ENCODE data around the gene ASH1L. TPM values are rescaled to one million over a fixed set of nuclear protein-coding genes. Genes with fewer than 3 reads are reported as not detected.

ASH1L gene
- total and polyA plus RNA-seq, 2 experiments from 2014 or later: 23.6 to 24.7 TPM

DNA sequence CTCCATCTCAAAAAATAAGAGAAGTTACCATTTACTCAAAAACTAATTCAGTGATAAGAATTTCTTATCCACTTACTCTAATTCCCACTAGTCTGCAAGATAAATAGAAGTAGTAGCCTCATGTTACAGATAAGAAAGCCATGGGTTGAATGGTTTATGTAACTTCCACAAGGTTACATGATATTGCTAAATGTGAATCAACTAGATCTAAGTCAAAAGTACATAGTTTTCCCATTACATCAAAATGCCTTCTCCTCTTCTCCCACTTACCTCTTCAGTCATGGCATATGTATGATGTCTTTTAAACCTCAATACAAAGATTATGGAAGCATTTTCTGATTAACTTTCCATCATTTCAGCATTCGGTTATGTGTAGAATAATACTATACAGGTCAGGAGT, 108.5 kb downstream of the ASH1L start:
- 0 out of 2 replicates have a peak, but pooled peaks cover 2% of the 10 kb centered on the region for H3K36me3 ChIP-seq (ENCODE audit: insufficient read depth)
- Mint-ChIP-seq H3K4me3 (no peak overlapping the region), H3K27ac (no peak overlapping the region), H3K27me3 (ENCODE audit: insufficient read depth, low read depth, poor library complexity) (peaks cover 4% of the 10 kb centered on the region), H3K9me3 (no peaks in the 10 kb centered on the region), H3K36me3 (ENCODE audit: low read depth) (peaks cover 13% of the 10 kb centered on the region), H3K4me1 (no peaks in the 10 kb centered on the region)
- H2AFZ ChIP-seq: no peak overlapping the region
- no peak overlapping the region for H3K4me2 ChIP-seq
- no peaks in the 10 kb centered on the region for H4K20me1 ChIP-seq (replicated peaks; ENCODE audit: insufficient read depth)
- DNase-seq (ENCODE audit: low spot score): no peak
- TF ChIP-seq, protein P1, sequence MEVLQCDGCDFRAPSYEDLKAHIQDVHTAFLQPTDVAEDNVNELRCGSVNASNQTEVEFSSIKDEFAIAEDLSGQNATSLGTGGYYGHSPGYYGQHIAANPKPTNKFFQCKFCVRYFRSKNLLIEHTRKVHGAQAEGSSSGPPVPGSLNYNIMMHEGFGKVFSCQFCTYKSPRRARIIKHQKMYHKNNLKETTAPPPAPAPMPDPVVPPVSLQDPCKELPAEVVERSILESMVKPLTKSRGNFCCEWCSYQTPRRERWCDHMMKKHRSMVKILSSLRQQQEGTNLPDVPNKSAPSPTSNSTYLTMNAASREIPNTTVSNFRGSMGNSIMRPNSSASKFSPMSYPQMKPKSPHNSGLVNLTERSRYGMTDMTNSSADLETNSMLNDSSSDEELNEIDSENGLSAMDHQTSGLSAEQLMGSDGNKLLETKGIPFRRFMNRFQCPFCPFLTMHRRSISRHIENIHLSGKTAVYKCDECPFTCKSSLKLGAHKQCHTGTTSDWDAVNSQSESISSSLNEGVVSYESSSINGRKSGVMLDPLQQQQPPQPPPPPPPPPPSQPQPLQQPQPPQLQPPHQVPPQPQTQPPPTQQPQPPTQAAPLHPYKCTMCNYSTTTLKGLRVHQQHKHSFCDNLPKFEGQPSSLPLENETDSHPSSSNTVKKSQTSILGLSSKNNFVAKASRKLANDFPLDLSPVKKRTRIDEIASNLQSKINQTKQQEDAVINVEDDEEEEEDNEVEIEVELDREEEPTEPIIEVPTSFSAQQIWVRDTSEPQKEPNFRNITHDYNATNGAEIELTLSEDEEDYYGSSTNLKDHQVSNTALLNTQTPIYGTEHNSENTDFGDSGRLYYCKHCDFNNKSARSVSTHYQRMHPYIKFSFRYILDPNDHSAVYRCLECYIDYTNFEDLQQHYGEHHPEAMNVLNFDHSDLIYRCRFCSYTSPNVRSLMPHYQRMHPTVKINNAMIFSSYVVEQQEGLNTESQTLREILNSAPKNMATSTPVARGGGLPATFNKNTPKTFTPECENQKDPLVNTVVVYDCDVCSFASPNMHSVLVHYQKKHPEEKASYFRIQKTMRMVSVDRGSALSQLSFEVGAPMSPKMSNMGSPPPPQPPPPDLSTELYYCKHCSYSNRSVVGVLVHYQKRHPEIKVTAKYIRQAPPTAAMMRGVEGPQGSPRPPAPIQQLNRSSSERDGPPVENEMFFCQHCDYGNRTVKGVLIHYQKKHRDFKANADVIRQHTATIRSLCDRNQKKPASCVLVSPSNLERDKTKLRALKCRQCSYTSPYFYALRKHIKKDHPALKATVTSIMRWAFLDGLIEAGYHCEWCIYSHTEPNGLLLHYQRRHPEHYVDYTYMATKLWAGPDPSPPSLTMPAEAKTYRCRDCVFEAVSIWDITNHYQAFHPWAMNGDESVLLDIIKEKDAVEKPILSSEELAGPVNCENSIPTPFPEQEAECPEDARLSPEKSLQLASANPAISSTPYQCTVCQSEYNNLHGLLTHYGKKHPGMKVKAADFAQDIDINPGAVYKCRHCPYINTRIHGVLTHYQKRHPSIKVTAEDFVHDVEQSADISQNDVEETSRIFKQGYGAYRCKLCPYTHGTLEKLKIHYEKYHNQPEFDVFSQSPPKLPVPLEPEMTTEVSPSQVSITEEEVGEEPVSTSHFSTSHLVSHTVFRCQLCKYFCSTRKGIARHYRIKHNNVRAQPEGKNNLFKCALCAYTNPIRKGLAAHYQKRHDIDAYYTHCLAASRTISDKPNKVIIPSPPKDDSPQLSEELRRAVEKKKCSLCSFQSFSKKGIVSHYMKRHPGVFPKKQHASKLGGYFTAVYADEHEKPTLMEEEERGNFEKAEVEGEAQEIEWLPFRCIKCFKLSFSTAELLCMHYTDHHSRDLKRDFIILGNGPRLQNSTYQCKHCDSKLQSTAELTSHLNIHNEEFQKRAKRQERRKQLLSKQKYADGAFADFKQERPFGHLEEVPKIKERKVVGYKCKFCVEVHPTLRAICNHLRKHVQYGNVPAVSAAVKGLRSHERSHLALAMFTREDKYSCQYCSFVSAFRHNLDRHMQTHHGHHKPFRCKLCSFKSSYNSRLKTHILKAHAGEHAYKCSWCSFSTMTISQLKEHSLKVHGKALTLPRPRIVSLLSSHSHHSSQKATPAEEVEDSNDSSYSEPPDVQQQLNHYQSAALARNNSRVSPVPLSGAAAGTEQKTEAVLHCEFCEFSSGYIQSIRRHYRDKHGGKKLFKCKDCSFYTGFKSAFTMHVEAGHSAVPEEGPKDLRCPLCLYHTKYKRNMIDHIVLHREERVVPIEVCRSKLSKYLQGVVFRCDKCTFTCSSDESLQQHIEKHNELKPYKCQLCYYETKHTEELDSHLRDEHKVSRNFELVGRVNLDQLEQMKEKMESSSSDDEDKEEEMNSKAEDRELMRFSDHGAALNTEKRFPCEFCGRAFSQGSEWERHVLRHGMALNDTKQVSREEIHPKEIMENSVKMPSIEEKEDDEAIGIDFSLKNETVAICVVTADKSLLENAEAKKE (CRISPR knock-in tag; IDR thresholded peaks at IDR 0.05): no peak
- TF ChIP-seq EZH2 (IDR thresholded peaks at IDR 0.05; ENCODE audit: low read depth, unreplicated experiment) (no peak), ZNF331 (CRISPR knock-in tag; IDR thresholded peaks at IDR 0.05; ENCODE audit: low read depth) (no peak), EZH2phosphoT487 (IDR thresholded peaks at IDR 0.05; ENCODE audit: unreplicated experiment) (no peak), NANOG (IDR thresholded peaks at IDR 0.05; ENCODE audit: borderline replicate concordance) (no peak), STAT1 (IDR thresholded peaks at IDR 0.05; ENCODE audit: unreplicated experiment) (no peak), CREB1 (CRISPR knock-in tag; IDR thresholded peaks at IDR 0.05; ENCODE audit: low read depth) (no peak), POLR2AphosphoS5 (IDR thresholded peaks at IDR 0.05; ENCODE audit: low read depth) (no peak), JUNB (IDR thresholded peaks at IDR 0.05; ENCODE audit: unreplicated experiment) (no peak), ZNF114 (CRISPR knock-in tag; IDR thresholded peaks at IDR 0.05) (no peak)
- TF ChIP-seq, protein P2, sequence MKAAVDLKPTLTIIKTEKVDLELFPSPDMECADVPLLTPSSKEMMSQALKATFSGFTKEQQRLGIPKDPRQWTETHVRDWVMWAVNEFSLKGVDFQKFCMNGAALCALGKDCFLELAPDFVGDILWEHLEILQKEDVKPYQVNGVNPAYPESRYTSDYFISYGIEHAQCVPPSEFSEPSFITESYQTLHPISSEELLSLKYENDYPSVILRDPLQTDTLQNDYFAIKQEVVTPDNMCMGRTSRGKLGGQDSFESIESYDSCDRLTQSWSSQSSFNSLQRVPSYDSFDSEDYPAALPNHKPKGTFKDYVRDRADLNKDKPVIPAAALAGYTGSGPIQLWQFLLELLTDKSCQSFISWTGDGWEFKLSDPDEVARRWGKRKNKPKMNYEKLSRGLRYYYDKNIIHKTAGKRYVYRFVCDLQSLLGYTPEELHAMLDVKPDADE (IDR thresholded peaks at IDR 0.05): no peak
- TF ChIP-seq, protein P3, sequence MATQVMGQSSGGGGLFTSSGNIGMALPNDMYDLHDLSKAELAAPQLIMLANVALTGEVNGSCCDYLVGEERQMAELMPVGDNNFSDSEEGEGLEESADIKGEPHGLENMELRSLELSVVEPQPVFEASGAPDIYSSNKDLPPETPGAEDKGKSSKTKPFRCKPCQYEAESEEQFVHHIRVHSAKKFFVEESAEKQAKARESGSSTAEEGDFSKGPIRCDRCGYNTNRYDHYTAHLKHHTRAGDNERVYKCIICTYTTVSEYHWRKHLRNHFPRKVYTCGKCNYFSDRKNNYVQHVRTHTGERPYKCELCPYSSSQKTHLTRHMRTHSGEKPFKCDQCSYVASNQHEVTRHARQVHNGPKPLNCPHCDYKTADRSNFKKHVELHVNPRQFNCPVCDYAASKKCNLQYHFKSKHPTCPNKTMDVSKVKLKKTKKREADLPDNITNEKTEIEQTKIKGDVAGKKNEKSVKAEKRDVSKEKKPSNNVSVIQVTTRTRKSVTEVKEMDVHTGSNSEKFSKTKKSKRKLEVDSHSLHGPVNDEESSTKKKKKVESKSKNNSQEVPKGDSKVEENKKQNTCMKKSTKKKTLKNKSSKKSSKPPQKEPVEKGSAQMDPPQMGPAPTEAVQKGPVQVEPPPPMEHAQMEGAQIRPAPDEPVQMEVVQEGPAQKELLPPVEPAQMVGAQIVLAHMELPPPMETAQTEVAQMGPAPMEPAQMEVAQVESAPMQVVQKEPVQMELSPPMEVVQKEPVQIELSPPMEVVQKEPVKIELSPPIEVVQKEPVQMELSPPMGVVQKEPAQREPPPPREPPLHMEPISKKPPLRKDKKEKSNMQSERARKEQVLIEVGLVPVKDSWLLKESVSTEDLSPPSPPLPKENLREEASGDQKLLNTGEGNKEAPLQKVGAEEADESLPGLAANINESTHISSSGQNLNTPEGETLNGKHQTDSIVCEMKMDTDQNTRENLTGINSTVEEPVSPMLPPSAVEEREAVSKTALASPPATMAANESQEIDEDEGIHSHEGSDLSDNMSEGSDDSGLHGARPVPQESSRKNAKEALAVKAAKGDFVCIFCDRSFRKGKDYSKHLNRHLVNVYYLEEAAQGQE (IDR thresholded peaks at IDR 0.05; ENCODE audit: unreplicated experiment): no peak
- TF ChIP-seq, protein P4, sequence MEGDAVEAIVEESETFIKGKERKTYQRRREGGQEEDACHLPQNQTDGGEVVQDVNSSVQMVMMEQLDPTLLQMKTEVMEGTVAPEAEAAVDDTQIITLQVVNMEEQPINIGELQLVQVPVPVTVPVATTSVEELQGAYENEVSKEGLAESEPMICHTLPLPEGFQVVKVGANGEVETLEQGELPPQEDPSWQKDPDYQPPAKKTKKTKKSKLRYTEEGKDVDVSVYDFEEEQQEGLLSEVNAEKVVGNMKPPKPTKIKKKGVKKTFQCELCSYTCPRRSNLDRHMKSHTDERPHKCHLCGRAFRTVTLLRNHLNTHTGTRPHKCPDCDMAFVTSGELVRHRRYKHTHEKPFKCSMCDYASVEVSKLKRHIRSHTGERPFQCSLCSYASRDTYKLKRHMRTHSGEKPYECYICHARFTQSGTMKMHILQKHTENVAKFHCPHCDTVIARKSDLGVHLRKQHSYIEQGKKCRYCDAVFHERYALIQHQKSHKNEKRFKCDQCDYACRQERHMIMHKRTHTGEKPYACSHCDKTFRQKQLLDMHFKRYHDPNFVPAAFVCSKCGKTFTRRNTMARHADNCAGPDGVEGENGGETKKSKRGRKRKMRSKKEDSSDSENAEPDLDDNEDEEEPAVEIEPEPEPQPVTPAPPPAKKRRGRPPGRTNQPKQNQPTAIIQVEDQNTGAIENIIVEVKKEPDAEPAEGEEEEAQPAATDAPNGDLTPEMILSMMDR (conservative IDR thresholded peaks at IDR 0.05; ENCODE audit: low read depth in 2 of 2): no peak
- H3K27me3 ChIP-seq (ENCODE audit: insufficient read depth): no peaks in the 10 kb centered on the region
- no peaks in the 10 kb centered on the region for H3F3A ChIP-seq (replicated peaks; ENCODE audit: low read depth)
- H3K27ac ChIP-seq (ENCODE audit: low read depth): no peak overlapping the region
- H3K4me1 ChIP-seq (ENCODE audit: insufficient read depth): no peaks in the 10 kb centered on the region
- H3K79me2 ChIP-seq (replicated peaks; ENCODE audit: insufficient read depth): no peaks in the 10 kb centered on the region
- H3K9me2 ChIP-seq (ENCODE audit: insufficient read depth): no peaks in the 10 kb centered on the region
- H3K4me3 ChIP-seq: no peak overlapping the region
- ATAC-seq: no peak

Measured in GM23338 (cell line).